CD4-positive, alpha-beta T cell treated with Interleukin-4 for 4 hours (primary cell): ENCODE data around the gene NAGPA.
A peak's percentile ranks its signal among the peaks of the same experiment; 100 is the strongest.
"Not testable (repeated sequence)": the region's sequence is repeated elsewhere in the genome, so short reads cannot be mapped to it uniquely, and the experiment has no call there.

Experiments
- DNase-seq: peaks from one replicate; pipeline ENCODE4 v3.0.0-alpha.2; 2020

NAGPA gene, protein sequence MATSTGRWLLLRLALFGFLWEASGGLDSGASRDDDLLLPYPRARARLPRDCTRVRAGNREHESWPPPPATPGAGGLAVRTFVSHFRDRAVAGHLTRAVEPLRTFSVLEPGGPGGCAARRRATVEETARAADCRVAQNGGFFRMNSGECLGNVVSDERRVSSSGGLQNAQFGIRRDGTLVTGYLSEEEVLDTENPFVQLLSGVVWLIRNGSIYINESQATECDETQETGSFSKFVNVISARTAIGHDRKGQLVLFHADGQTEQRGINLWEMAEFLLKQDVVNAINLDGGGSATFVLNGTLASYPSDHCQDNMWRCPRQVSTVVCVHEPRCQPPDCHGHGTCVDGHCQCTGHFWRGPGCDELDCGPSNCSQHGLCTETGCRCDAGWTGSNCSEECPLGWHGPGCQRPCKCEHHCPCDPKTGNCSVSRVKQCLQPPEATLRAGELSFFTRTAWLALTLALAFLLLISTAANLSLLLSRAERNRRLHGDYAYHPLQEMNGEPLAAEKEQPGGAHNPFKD

DNA sequence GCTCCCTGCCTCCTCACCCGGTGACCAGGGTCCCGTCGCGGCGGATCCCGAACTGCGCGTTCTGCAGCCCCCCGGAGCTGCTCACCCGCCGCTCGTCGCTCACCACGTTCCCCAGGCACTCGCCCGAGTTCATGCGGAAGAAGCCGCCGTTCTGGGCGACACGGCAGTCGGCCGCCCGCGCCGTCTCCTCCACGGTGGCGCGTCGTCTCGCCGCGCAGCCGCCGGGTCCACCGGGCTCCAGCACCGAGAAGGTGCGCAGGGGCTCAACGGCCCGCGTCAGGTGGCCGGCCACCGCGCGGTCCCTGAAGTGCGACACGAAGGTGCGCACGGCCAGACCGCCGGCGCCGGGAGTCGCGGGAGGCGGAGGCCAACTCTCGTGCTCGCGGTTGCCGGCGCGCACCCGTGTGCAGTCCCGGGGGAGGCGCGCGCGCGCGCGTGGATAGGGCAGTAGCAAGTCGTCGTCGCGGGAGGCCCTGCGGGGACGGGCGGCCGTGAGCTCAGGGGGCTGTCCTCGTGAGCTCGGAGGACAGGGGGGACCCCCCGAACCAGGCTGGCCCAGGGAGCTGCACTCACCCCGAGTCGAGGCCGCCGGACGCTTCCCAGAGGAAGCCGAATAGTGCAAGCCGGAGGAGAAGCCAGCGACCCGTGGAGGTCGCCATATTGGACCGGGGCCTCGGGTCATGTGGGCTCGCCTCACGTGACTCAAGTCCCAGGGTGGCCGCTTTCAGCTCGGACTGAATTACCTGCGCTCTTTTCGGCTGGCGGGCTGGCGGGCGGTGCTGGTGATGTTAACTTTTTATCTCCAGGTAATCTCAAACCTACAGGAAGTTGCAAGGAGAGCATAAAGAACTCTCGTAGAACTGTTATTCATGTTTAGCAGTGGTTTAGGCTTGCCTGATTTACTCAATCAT, at the start of gene NAGPA:
TSS of gene NAGPA (minus strand) at position 680 of the 911 bp plus-strand sequence. CDS start at position 659, 21 bp downstream.
- DNase-seq, result peak; percentile 86

DNA sequence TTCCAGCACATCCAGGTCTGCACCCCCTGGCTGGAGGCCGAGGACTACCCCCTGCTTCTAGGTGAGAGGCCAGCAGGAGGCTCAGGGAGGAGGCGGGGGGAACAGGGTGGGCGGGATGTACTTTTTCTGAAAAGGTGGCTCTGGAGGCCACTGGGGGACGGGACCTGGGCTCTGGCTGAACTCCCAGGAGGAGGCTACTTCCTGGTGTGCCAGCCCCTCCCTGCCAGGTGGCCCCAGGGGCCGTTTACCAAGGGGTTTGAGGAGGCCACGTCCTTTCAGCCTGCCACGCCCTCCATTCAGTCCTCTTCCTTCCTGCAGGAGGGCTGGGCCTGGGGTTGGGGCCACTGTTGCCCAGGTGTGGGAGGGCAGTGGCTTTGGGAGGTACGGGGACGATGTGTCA, 47.3 kb upstream of the NAGPA start:
- not testable (repeated sequence) for DNase-seq

DNA sequence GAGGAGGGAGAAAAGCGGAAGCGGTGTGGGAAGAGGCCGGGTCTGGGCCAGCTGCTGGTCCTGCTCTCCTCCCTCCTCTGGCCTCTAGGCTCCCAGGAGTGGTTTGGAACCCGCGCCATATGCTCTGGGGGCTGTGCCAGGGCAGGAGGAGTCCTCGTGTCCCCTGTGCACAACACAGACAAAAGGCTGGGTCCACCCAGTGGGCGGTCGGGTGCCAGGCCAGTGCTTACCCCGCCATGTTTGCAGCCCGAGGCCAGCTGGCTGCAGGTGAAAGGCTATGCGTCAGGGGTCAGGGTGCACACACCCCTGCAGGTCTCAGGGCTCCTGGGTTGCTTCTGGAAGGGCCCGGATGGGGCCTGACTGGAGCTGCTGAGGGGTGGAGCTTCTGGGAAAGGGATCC, 46.7 kb upstream of the NAGPA start:
- DNase-seq, result not testable (repeated sequence)

DNA sequence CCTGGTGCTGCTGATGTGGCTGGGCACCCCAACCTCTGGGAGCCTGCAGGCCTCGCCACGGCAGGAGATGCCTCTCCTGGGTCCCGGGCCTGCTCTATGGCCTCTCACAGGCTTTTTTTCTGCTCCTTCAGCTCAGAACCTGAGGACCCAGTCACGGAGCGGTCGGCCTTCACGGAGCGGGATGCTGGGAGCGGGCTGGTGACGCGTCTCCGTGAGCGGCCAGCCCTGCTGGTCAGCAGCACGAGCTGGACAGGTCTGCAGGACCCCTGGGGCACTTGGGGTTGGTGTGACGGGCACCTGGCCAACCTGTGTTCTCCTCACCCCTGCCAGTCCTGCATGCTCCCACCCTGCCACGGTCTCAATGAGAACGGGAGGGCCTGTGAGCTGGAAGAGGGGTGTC, 44.9 kb upstream of the NAGPA start:
- no peak for DNase-seq

DNA sequence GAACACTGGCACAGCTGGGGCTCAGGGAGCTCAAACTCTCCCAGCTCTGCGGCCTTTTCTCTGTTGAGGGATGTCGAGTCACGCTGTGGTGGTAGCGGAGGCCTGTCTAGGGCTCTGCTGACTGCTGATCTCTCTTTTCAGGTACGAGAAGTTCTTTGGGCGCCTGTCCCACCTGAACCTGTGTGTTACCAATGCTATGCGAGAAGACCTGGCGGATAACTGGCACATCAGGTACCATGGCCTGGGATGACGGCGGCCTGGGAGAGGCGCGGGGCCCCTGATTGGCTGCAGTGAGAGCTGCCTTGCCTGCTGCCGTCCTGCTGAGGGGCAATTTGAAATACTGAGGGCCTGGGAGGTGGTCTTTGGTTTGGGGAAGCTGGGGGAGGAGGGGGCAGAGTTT, 43.6 kb upstream of the NAGPA start:
- DNase-seq, result no peak

DNA sequence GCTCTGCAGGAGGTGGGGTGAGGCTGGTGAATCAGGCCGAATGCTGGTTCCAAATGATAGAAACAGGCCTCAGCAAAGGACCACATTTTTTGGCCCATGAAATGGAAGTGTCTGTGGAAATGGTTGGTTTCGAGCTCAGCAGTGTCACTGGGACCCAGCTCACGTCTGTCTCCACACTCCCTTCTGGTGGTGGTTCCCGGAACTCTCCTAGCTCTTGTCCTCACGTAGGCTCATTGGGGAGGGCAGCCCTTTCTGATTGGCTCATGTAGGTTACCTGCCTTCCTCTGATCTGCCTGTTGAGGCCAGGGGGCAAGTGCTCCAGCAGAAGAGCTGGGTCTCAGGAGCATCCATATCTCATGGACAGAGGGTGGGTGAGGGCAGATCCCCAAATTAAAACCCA, 41.9 kb upstream of the NAGPA start:
- DNase-seq, result no peak

DNA sequence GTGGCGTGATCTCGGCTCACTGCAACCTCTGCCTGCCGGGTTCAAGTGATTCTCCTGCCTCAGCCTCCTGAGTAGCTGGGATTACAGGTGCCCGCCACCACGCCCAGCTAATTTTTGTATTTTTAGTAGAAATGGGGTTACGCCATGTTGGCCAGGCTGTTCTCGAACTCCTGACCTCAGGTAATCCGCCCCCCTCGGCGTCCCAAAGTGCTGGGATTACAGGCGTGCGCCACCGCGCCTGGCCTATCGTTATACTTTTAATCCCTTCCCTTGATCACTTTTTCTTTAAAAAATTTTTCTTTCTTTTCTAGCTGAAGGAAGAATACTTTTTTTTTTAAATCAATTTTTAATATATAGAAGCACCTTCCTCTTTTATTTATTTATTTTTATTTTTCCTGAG, 40.0 kb upstream of the NAGPA start:
- DNase-seq, result not testable (repeated sequence)

DNA sequence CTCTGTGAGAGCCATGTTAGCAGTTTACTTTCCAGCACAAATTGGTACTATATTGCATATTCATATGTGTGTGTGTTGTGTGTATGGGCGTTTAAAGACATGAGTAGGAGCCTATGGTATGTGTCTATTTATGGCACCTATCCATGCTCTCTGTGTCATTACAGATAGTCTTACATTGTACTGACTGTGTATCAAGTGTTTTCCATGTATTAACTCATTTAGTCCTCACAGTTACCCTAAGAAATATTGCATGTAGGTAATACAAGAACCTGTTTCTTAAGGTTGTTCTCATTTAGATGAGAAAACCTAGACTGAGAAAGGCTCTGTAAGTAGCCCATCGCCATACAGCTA, 39.5 kb upstream of the NAGPA start:
- no peak for DNase-seq

DNA sequence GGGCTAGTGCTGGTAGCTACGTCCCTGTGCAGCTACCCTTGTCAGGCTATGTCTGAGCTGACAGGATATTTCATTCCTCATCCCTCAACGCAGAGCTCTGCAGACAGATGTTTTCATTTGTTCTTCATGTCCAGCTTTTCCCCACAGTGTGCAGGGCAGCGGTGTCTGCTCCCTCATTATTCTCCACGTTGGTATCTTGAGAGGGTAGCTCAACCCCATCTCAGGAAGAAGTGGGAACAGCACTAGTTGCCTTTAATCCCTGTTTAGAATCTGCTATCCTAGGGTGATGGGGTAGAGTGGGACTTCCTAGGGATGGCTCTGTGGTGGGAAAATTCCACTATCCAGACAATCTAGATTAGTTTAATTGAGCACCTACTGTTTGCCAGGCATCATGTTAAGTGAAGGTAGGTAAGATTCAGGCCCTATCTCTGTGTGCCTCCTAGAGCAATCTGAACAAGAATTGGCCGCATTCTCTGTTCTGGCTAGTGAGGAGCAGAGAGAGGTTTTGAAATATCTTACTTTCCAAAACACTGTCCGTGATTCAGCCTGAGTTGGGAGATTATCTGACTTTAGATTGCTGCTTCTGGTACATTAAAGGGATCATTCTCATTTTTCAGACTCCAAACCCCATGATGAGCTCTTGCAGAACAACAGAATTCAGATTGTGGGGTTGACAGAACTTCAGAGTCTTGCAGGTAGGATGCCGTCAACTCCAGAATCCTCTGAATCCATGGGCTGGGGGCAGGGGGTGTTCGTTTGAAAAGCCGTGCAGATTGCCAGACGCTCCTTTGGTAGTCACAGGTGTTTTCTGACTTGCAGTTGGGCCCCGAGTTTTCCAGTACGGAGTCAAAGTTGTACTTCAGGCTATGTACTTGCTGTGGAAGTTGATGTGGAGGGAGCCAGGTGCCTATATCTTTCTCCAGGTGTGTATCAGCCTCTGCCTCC, 38.9 kb upstream of the NAGPA start:
- DNase-seq, result no peak

DNA sequence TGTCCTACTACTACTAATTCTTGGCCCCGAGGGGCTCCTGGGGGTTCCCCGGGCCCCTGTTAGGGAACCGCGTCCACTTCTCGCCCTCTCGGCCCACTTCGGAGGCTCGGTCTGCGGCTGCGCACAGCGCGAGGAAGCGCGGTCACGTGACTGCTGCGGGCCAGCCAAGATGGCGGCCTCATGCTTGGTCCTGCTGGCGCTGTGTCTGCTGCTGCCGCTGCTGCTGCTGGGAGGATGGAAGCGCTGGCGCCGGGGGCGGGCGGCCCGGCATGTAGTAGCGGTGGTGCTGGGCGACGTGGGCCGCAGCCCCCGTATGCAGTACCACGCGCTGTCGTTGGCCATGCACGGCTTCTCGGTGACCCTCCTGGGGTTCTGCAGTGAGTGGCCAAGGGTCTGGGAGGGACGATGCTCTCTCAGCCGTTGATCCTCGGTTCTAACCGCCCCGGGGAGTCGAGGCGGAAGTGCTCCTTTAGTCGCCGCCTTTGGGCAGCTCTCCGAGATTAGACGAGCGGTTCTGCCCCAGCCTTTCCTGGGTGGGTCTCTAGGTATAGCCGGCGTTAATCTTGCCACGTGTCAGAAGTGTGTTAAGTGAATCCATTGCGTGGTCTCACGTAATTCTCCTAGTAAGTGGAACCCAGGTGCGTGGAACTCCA, 38.1 kb upstream of the NAGPA start, which contains the start of gene ALG1:
TSS of gene ALG1 (plus strand) at position 163 of the 653 bp plus-strand sequence. CDS start at position 170, 7 bp downstream.
- peak; percentile 89 for DNase-seq

DNA sequence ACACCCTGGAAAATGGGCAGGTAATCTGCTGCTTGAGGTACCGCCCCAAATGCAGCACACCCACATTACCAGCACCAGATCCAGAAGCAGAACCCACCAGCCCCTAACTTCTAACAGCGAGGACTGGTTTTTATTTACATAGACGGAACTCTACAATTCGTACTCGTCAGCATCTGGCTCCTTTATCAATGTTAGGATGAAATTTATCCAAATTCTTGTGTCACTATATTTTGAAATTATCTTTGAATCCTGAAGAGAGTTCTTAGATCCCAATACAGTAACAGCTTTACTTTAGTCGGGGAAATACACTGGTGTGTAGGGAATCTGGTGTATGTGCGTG, 37.6 kb upstream of the NAGPA start:
- DNase-seq, result no peak

DNA sequence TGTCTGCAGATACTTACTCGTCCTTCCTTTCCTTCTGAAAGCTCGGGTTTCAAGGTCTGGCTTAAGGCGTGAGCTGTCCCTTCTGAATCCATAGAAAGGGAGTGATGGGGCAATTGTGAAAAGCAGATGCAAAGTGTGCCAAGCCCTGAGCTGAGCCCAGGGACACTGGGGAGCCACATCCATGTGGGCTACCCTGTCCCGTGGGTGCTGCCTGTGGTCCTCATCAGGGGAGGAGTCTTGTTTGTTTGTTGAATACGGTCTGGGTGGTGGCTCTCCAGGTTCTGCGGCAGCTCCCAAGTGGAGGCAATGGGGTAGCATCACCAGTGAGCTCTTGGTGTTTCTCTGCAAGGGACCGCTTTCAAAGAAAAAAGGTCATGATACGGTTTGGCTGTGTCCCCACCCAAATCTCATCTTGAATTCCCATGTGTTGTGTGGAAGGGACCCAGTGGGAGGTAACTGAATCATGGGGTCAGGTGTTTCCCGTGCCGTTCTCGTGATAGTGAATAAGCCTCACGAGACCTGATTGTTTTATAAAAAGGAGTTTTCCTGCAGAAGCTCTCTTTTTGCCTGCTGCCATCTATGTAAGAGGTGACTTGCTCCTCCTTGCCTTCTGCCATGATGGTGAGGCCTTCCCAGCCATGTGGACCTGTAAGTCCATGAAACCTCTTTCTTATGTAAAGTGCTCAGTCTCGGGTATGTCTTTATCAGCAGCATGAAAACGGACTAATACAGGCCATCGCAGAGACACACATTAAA, 36.9 kb upstream of the NAGPA start:
- no peak for DNase-seq

DNA sequence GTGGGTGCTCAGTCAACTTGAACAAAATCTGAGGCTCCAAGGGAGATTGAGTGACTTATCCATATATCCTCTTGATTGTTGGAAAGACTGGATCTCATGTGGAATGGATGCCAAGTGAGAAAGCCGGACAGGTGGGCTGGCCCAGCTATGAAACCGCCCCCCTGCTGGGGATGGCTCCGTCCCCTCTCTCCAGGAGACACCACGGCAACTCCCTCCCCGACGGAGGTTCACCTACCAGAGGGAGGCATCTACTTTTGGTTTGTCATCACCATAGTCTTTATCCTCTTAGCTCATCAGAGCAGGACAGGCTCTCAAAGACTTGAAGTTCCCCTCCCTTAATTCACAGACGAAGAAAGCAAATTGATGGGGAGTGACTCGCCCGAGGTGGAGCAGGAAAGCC, 36.1 kb upstream of the NAGPA start:
- DNase-seq, result no peak

DNA sequence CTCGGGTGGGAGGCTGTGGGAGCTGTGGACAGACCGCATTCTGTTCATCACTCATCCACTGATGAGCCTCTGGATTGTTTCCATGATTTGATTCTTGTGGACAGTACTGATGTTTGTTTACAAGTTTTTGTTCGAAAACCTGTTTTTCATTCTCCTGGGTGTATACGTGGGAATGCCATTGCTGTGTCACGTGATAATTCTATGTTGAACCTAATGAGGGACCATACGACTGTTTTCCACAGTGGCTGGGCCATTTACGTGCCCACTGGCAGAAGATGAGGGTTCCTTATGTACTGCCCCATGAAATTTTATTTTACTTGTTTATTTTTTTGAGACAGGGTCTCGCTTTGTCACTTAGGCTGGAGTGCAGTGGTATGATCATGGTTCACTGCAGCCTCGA, 35.3 kb upstream of the NAGPA start:
- no peak for DNase-seq

DNA sequence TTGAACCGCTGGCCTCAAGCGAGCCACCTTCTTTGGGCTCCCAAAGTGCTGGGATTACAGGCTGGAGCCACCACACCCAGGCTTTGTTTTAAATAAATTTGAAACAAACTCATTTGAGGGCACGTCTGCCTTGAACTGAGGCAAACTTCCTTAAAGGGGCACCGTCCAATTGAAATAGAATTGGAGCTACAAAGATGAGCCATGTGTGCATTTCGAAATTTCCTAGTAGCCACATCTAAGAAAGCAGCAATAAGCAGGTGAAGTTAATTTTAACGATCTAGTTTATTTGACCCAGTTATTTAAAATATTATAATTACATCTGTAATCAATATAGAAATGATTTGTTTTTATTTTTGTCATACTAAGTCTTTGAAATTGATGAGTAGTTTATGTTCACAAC, 32.8 kb upstream of the NAGPA start:
- DNase-seq, result no peak

DNA sequence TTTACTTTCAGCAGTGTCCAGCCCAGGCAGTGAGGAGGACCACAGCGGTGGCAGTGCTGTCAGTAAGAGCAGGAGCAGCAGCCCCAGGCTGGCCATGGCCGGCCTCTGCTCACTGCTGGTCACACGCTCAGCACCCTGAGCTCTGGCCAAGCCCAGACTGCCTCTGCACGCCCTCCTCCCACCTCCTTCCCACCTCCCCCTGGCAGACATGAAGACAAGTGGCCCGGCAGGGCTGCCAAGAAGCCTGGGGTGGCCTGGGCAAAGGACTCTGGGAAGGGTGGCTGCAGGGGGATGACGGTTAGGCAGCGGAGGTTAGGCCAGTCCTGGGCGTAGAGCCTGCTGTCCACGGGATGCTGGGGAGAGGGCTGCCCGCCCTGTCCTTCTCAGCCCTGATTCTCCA, 32.1 kb upstream of the NAGPA start, which contains the start of gene C16orf89:
TSS of gene C16orf89 (minus strand) at position 144 of the 400 bp plus-strand sequence. CDS start at position 96, 48 bp downstream.
- DNase-seq, result no peak

DNA sequence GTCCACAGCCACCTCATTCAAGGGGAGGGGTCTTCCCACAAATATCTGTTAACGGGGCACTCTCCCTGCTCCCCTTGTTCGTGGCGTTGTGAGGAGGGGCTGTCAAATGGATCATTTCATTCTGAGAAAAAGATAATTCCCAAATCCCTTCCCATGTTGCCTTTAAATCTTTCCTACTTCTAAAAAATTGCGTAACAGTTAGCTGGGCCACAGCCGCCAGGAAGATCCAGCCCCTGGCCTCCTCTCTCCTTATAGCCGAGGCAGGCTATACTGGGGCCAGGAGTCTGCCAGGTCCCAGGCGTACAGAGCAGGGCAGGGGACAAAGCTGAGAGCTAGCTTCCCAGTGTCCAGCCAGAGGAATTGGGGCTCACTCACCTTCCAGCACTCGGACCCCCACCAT, 31.6 kb upstream of the NAGPA start:
- DNase-seq, result no peak

DNA sequence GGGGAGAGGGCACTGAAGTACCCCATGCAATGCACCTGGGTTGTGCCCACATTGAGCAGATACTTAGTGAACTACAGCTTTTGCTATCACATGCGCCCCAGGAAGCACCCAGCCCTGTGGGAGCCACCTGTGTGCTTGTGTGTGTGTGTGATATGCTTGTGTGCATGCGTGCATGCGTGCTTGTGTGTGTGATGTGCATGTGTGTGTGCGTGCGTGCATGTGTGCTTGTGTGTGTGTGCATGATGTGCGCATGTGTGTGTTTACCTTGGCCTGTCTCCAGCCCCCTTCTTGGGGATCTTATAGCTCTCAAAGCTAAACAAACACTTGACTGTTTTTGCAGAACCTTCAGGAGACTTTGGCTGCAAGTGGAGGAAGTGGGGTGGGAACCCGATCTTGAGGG, 31.2 kb upstream of the NAGPA start:
- DNase-seq, result no peak

DNA sequence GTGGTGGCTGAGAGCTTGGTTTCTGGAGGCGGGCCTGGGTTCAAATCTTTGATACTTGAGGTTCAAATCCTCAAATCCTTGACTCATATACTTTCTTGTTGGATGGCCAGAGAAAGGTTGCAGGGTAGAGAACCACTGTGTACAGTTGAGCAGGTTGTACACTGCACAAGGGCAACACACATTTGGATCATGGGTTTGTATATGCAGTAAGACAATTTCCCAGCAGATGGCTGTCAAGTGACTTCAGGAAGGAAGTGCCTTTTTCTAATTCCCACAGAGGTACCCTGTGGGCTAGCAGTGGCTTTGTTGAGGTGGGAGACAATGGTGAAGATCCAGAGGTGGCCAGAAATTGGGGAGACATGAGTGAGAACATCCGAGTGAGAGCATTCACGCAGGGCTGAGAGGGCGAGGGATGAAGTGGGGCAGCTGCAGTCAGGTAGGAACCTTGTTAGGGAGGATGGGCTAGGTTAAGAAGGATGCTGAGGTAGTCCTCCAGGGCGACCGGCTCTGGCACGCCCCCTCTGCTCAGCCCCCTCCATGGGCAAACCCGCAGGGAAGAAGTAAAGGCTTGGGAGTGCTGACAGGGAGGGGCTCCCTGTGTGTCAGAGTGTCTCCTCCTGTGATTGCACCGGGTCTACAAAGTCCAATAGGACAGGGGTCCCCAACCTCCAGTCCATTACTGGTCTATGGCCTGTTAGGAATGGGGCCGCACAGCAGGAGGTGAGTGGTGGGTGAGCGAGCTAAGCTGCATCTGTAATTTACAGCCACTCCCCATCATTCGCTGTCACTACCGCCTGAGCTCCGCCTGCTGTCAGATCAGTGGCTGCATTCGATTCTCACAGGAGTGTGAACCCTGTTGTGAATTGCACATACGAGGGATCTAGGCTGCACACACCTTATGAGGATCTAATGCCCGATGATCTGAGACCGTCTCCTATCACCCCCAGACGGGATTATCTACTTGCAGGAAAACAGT, 29.3 kb upstream of the NAGPA start:
- DNase-seq, result no peak

DNA sequence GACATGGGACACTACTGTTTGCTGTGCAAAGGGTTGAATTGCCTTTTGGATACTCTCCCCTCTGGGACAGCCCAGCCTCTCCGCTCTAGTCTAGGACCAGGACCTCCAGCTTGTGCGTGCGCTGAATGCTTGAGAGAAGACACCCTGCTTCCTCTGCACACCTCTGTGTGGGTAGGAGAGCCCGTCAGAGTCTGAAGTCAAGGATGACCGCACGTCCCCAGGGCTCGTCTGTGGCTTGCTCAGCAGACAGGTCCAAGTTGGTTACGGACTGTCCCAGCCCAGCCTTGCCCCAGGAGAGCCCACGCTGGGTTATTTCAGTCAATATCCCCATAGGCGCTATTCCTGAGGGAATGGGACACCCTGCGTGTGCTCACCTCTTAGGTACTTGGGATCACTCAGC, 28.3 kb upstream of the NAGPA start:
- no peak for DNase-seq
